ENCODE results near the gene RIN2. TPM values are rescaled to one million over a fixed set of nuclear protein-coding genes. Genes with fewer than 3 reads are reported as not detected.
A peak's percentile ranks its signal among the peaks of the same experiment; 100 is the strongest.

RIN2 gene, protein sequence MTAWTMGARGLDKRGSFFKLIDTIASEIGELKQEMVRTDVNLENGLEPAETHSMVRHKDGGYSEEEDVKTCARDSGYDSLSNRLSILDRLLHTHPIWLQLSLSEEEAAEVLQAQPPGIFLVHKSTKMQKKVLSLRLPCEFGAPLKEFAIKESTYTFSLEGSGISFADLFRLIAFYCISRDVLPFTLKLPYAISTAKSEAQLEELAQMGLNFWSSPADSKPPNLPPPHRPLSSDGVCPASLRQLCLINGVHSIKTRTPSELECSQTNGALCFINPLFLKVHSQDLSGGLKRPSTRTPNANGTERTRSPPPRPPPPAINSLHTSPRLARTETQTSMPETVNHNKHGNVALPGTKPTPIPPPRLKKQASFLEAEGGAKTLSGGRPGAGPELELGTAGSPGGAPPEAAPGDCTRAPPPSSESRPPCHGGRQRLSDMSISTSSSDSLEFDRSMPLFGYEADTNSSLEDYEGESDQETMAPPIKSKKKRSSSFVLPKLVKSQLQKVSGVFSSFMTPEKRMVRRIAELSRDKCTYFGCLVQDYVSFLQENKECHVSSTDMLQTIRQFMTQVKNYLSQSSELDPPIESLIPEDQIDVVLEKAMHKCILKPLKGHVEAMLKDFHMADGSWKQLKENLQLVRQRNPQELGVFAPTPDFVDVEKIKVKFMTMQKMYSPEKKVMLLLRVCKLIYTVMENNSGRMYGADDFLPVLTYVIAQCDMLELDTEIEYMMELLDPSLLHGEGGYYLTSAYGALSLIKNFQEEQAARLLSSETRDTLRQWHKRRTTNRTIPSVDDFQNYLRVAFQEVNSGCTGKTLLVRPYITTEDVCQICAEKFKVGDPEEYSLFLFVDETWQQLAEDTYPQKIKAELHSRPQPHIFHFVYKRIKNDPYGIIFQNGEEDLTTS
- polyA plus RNA-seq (2013) = 7.5 TPM

- ChIA-PET CTCF (interaction anchor here (1.1 to 4.1 kb wide), 5 partner anchors 11 to 63 kb away, joined by 3 to 19 read pairs (median 3); no protein-coding TSS in a partner anchor), POLR2A (interaction anchor here (1.2 to 1.8 kb wide), 2 partner anchors 11 to 23 kb away, joined by 3 to 5 read pairs; no protein-coding TSS in a partner anchor)
- peak within 1 kb of the TSS; percentile 69 to 93 (median 76) for H3K4me3 ChIP-seq (ENCODE audit: control insufficient read depth in 1 of 7, extremely low read depth in 1 of 7, insufficient read depth in 4 of 7, low read depth in 2 of 7, low read length in 6 of 7)
- H3K9me3 ChIP-seq (ENCODE audit: control extremely low read depth in 1 of 5, control insufficient read depth in 4 of 5, insufficient read depth in 2 of 5, low read depth in 1 of 5, low read length in 4 of 5) = no peaks in the 10 kb centered on the region
- peak within 1 kb of the TSS; percentile 50 to 71 for H3K27ac ChIP-seq (ENCODE audit: insufficient read depth in 1 of 2, low read depth in 1 of 2, low read length in 2 of 2, poor library complexity in 1 of 2, severe bottlenecking in 2 of 2)
- H3K27me3 ChIP-seq (replicated peaks in 2 of 5; ENCODE audit: control insufficient read depth in 4 of 5, insufficient read depth in 5 of 5, low read length in 4 of 5) = no peaks in the 10 kb centered on the region
- peaks cover 6 to 32% (median 24%) of the 10 kb centered on the region in 4 experiments for H3K4me1 ChIP-seq (ENCODE audit: control extremely low read depth in 1 of 4, control insufficient read depth in 4 of 4, insufficient read depth in 4 of 4, low read length in 3 of 4)
- no peaks in the 10 kb centered on the region for H3K36me3 ChIP-seq (ENCODE audit: control insufficient read depth in 4 of 4, insufficient read depth in 4 of 4, low read length in 3 of 4)
- DNase-seq = no peak
- WGBS (ENCODE audit: insufficient coverage) = 2% methylated on average over 19 of the region's 25 CpGs
These were observed at the start of gene RIN2 for GRCh38 chr20:19758133-19758500. RIN2 (plus strand) TSS chr20:19758258; CDS start chr20:19889602, 131,344 bp downstream.

- CTCF ChIA-PET = interaction anchor here (1.0 kb wide), 1 partner anchor 74 kb away, joined by 3 read pairs; no protein-coding TSS in a partner anchor
- H3K36me3 ChIP-seq (ENCODE audit: control insufficient read depth in 4 of 4, insufficient read depth in 4 of 4, low read length in 3 of 4) = no peaks in the 10 kb centered on the region
- DNase-seq = no peak
These were observed 48.3 kb upstream of the RIN2 start for GRCh38 chr20:19709635-19710335.

GRCh38 chr20:19710336-19711120, 47.5 kb upstream of the RIN2 start:
- no peak for DNase-seq
- H3K4me1 ChIP-seq (ENCODE audit: control extremely low read depth in 1 of 4, control insufficient read depth in 4 of 4, insufficient read depth in 4 of 4, low read length in 3 of 4) = no peaks in the 10 kb centered on the region
- POLR2A ChIA-PET = no interaction called here
- no peaks in the 10 kb centered on the region for H3K36me3 ChIP-seq (ENCODE audit: control insufficient read depth in 4 of 4, insufficient read depth in 4 of 4, low read length in 3 of 4)
- no peak overlapping the region for H3K4me3 ChIP-seq (ENCODE audit: control insufficient read depth in 1 of 7, extremely low read depth in 1 of 7, insufficient read depth in 4 of 7, low read depth in 2 of 7, low read length in 6 of 7)
- H3K9me3 ChIP-seq (ENCODE audit: control extremely low read depth in 1 of 5, control insufficient read depth in 4 of 5, insufficient read depth in 2 of 5, low read depth in 1 of 5, low read length in 4 of 5) = peaks cover 0 to 3% (median 1%) of the 10 kb centered on the region in 5 experiments
- H3K27me3 ChIP-seq (replicated peaks in 2 of 5; ENCODE audit: control insufficient read depth in 4 of 5, insufficient read depth in 5 of 5, low read length in 4 of 5) = peaks cover 0 to 3% (median 0%) of the 10 kb centered on the region in 5 experiments
- no peak overlapping the region for H3K27ac ChIP-seq (ENCODE audit: insufficient read depth in 1 of 2, low read depth in 1 of 2, low read length in 2 of 2, poor library complexity in 1 of 2, severe bottlenecking in 2 of 2)
- 97% methylated on average over 4 of the region's 5 CpGs for WGBS (ENCODE audit: insufficient coverage)
- CTCF ChIA-PET = no interaction called here

More at GRCh38 chr20:19709635-19710335, 48.3 kb upstream of the RIN2 start:
- Histone ChIP-seq H3K27ac (ENCODE audit: insufficient read depth in 1 of 2, low read depth in 1 of 2, low read length in 2 of 2, poor library complexity in 1 of 2, severe bottlenecking in 2 of 2) (no peak overlapping the region), H3K4me3 (ENCODE audit: control insufficient read depth in 1 of 7, extremely low read depth in 1 of 7, insufficient read depth in 4 of 7, low read depth in 2 of 7, low read length in 6 of 7) (no peak overlapping the region), H3K27me3 (replicated peaks in 2 of 5; ENCODE audit: control insufficient read depth in 4 of 5, insufficient read depth in 5 of 5, low read length in 4 of 5) (peaks cover 0 to 3% (median 0%) of the 10 kb centered on the region in 5 experiments), H3K9me3 (ENCODE audit: control extremely low read depth in 1 of 5, control insufficient read depth in 4 of 5, insufficient read depth in 2 of 5, low read depth in 1 of 5, low read length in 4 of 5) (no peaks in the 10 kb centered on the region), H3K4me1 (ENCODE audit: control extremely low read depth in 1 of 4, control insufficient read depth in 4 of 4, insufficient read depth in 4 of 4, low read length in 3 of 4) (no peaks in the 10 kb centered on the region)
- POLR2A ChIA-PET = no interaction called here
- 100% methylated on average over 1 of the region's 1 CpG for WGBS (ENCODE audit: insufficient coverage)

DNA sequence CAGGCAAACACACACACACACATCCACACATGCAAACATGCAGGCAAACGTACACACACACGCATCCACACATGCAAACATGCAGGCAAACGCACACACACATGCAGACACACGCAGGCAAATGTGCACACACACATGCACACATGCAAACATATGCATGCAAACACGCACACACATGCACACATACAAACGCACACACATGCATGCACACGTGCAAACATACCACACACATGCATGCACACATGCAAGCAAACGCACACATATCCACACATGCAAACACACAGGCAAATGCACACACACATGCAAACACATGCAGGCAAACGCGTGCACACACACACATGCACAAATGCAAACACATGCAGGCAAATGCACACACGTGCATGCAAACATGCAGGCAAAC, 46.9 kb upstream of the RIN2 start:
- Histone ChIP-seq H3K27me3 (replicated peaks in 2 of 5; ENCODE audit: control insufficient read depth in 4 of 5, insufficient read depth in 5 of 5, low read length in 4 of 5) (peaks cover 0 to 3% (median 0%) of the 10 kb centered on the region in 5 experiments), H3K27ac (ENCODE audit: insufficient read depth in 1 of 2, low read depth in 1 of 2, low read length in 2 of 2, poor library complexity in 1 of 2, severe bottlenecking in 2 of 2) (no peak overlapping the region), H3K4me3 (ENCODE audit: control insufficient read depth in 1 of 7, extremely low read depth in 1 of 7, insufficient read depth in 4 of 7, low read depth in 2 of 7, low read length in 6 of 7) (no peak overlapping the region), H3K4me1 (ENCODE audit: control extremely low read depth in 1 of 4, control insufficient read depth in 4 of 4, insufficient read depth in 4 of 4, low read length in 3 of 4) (no peaks in the 10 kb centered on the region), H3K36me3 (ENCODE audit: control insufficient read depth in 4 of 4, insufficient read depth in 4 of 4, low read length in 3 of 4) (no peaks in the 10 kb centered on the region), H3K9me3 (ENCODE audit: control extremely low read depth in 1 of 5, control insufficient read depth in 4 of 5, insufficient read depth in 2 of 5, low read depth in 1 of 5, low read length in 4 of 5) (peaks cover 0 to 5% (median 1%) of the 10 kb centered on the region in 5 experiments)
- DNase-seq = no peak
- ChIA-PET POLR2A (no interaction called here), CTCF (no interaction called here)
- WGBS (ENCODE audit: insufficient coverage) = 91% methylated on average over 8 of the region's 11 CpGs

GRCh38 chr20:19712721-19713260, 45.3 kb upstream of the RIN2 start:
- DNase-seq = no peak
- CTCF ChIA-PET = interaction anchor here (1.2 kb wide), 1 partner anchor 9 kb away, joined by 3 read pairs; no protein-coding TSS in a partner anchor
- Histone ChIP-seq H3K27me3 (replicated peaks in 2 of 5; ENCODE audit: control insufficient read depth in 4 of 5, insufficient read depth in 5 of 5, low read length in 4 of 5) (peaks cover 0 to 3% (median 0%) of the 10 kb centered on the region in 5 experiments), H3K4me3 (ENCODE audit: control insufficient read depth in 1 of 7, extremely low read depth in 1 of 7, insufficient read depth in 4 of 7, low read depth in 2 of 7, low read length in 6 of 7) (no peak overlapping the region), H3K36me3 (ENCODE audit: control insufficient read depth in 4 of 4, insufficient read depth in 4 of 4, low read length in 3 of 4) (no peaks in the 10 kb centered on the region), H3K4me1 (ENCODE audit: control extremely low read depth in 1 of 4, control insufficient read depth in 4 of 4, insufficient read depth in 4 of 4, low read length in 3 of 4) (no peaks in the 10 kb centered on the region), H3K9me3 (ENCODE audit: control extremely low read depth in 1 of 5, control insufficient read depth in 4 of 5, insufficient read depth in 2 of 5, low read depth in 1 of 5, low read length in 4 of 5) (peaks cover 1 to 16% (median 7%) of the 10 kb centered on the region in 5 experiments), H3K27ac (ENCODE audit: insufficient read depth in 1 of 2, low read depth in 1 of 2, low read length in 2 of 2, poor library complexity in 1 of 2, severe bottlenecking in 2 of 2) (no peak overlapping the region)
- WGBS (ENCODE audit: insufficient coverage) = 100% methylated on average over 2 of the region's 4 CpGs
- POLR2A ChIA-PET = no interaction called here
